GM23338 (cell line): ENCODE results near the gene OLFML1. TPM values are rescaled to one million over a fixed set of nuclear protein-coding genes. Genes with fewer than 3 reads are reported as not detected.

Source experiments
- ATAC-seq: fragments of 200-7000 bp; cut with Tn5 transposase; 3 replicates; pipeline ENCODE4 v1.9.1; 2020
- DNase-seq: peaks from one replicate; pipeline ENCODE4 v3.0.0-alpha.2; 2015; ENCODE audit warnings: low spot score
- H2AFZ ChIP-seq: fragments of 200-600 bp; sonication (generic); 2 replicates; pipeline ENCODE4 v1.8.0; 2016; ENCODE audit warnings: antibody characterized with exemption, mild to moderate bottlenecking, moderate library complexity
- H3F3A ChIP-seq: fragments of 200-600 bp; sonication (generic); replicated peaks from 2 replicates; pipeline ENCODE4 v1.8.0; 2017; ENCODE audit warnings: antibody characterized with exemption, mixed run types, low read depth
- H3K27ac ChIP-seq: fragments of 200-600 bp; sonication (generic); 2 replicates; pipeline ENCODE4 v1.6.1; 2016; ENCODE audit warnings: low read depth
- H3K27me3 ChIP-seq: fragments of 200-600 bp; sonication (generic); 2 replicates; pipeline ENCODE4 v1.8.0; 2016; ENCODE audit warnings: mild to moderate bottlenecking, mixed run types, moderate library complexity; ENCODE audit not compliant: insufficient read depth
- H3K36me3 ChIP-seq: fragments of 200-600 bp; sonication (generic); 2 replicates; pipeline ENCODE4 v1.8.0; 2016; ENCODE audit warnings: mild to moderate bottlenecking; ENCODE audit not compliant: insufficient read depth
- H3K4me1 ChIP-seq: fragments of 200-600 bp; sonication (generic); 2 replicates; pipeline ENCODE4 v1.8.0; 2016; ENCODE audit warnings: mild to moderate bottlenecking, moderate library complexity; ENCODE audit not compliant: insufficient read depth
- H3K4me2 ChIP-seq: fragments of 200-600 bp; sonication (generic); 2 replicates; pipeline ENCODE4 v1.7.1; 2017; ENCODE audit warnings: mixed run types
- H3K4me3 ChIP-seq: fragments of 200-600 bp; sonication (generic); 2 replicates; pipeline ENCODE4 v1.6.1; 2016; ENCODE audit warnings: mixed run types
- H3K79me2 ChIP-seq: fragments of 200-600 bp; sonication (generic); replicated peaks from 2 replicates; pipeline ENCODE4 v1.8.0; 2017; ENCODE audit warnings: mild to moderate bottlenecking; ENCODE audit not compliant: insufficient read depth
- H3K9me2 ChIP-seq: fragments of 200-600 bp; sonication (generic); 2 replicates; pipeline ENCODE4 v1.8.0; 2017; ENCODE audit not compliant: insufficient read depth
- H4K20me1 ChIP-seq: fragments of 200-600 bp; sonication (generic); replicated peaks from 2 replicates; pipeline ENCODE4 v1.8.0; 2017; ENCODE audit warnings: mild to moderate bottlenecking; ENCODE audit not compliant: insufficient read depth
- H3K27ac Mint-ChIP-seq: 2 replicates; pipeline ENCODE4 v1.8.0; 2020; ENCODE audit warnings: inconsistent platforms, mild to moderate bottlenecking, moderate library complexity, mixed read lengths
- H3K27me3 Mint-ChIP-seq: 3 replicates; pipeline ENCODE4 v1.8.0; 2022; ENCODE audit warnings: low read depth, mild to moderate bottlenecking, moderate library complexity, mixed read lengths, inconsistent platforms; ENCODE audit not compliant: insufficient read depth, poor library complexity
- H3K36me3 Mint-ChIP-seq: 3 replicates; pipeline ENCODE4 v1.8.0; 2021; ENCODE audit warnings: low read depth, mild to moderate bottlenecking, inconsistent platforms, moderate library complexity, mixed read lengths
- H3K4me1 Mint-ChIP-seq: 3 replicates; pipeline ENCODE4 v1.8.0; 2020; ENCODE audit warnings: mild to moderate bottlenecking, inconsistent platforms, mixed read lengths
- H3K4me3 Mint-ChIP-seq: 3 replicates; pipeline ENCODE4 v1.8.0; 2021; ENCODE audit warnings: moderate library complexity, mild to moderate bottlenecking, inconsistent platforms, mixed read lengths
- H3K9me3 Mint-ChIP-seq: 3 replicates; pipeline ENCODE4 v1.8.0; 2020; ENCODE audit warnings: moderate library complexity, mild to moderate bottlenecking, inconsistent platforms, mixed read lengths
- CREB1 ChIP-seq: fragments of 250-450 bp; sonication (Bioruptor Pico); IDR thresholded peaks from 2 replicates; pipeline ENCODE4 v1.5.0; 2020; ENCODE audit warnings: low read depth, mild to moderate bottlenecking, moderate library complexity
- EZH2 ChIP-seq: fragments of 200-600 bp; sonication (generic); IDR thresholded peaks from one replicate; pipeline ENCODE4 v1.8.0; 2017; ENCODE audit warnings: antibody characterized with exemption, mild to moderate bottlenecking, low read depth; ENCODE audit not compliant: unreplicated experiment
- EZH2phosphoT487 ChIP-seq: fragments of 200-600 bp; sonication (generic); IDR thresholded peaks from one replicate; pipeline ENCODE4 v1.8.1; 2018; ENCODE audit warnings: antibody characterized with exemption; ENCODE audit not compliant: unreplicated experiment
- JUNB ChIP-seq: IDR thresholded peaks from one replicate; pipeline ENCODE4 v1.6.1; 2016; ENCODE audit warnings: antibody characterized with exemption; ENCODE audit not compliant: unreplicated experiment
- NANOG ChIP-seq: IDR thresholded peaks from 2 replicates; pipeline ENCODE4 v1.6.1; 2016; ENCODE audit warnings: antibody characterized with exemption, borderline replicate concordance
- POLR2AphosphoS5 ChIP-seq: IDR thresholded peaks from 2 replicates; pipeline ENCODE4 v1.6.1; 2016; ENCODE audit warnings: antibody characterized with exemption, low read depth
- STAT1 ChIP-seq: IDR thresholded peaks from one replicate; pipeline ENCODE4 v1.6.1; 2016; ENCODE audit warnings: antibody characterized with exemption; ENCODE audit not compliant: unreplicated experiment
- ZNF114 ChIP-seq: fragments of 250-450 bp; sonication (Bioruptor Pico); IDR thresholded peaks from 2 replicates; pipeline ENCODE4 v1.5.0; 2020; ENCODE audit warnings: mild to moderate bottlenecking, moderate library complexity
- ZNF331 ChIP-seq: fragments of 250-450 bp; sonication (Bioruptor Pico); IDR thresholded peaks from 2 replicates; pipeline ENCODE4 v1.5.0; 2020; ENCODE audit warnings: low read depth, mild to moderate bottlenecking, moderate library complexity
- polyA plus RNA-seq: library from polyadenylated mRNA; unstranded; fragments of >200 nt; fragmentation: Nextera tagmentation; extraction: Ambion mirVana; gene quantifications from 2 replicates; pipeline ENCODE4 v1.2.1, GENCODE V29; 2016
- total RNA-seq: library from RNA; depleted of rRNA; stranded (reverse); fragments of >200 nt; shearing (Covaris generic); gene quantifications from 2 replicates; pipeline ENCODE4 v1.2.3, GENCODE V29; 2014
- TF ChIP-seq, protein P1 (sequence below), 2 experiments: fragments of 200-600 bp in 1 of 2; sonication (generic) in 1 of 2; conservative IDR thresholded peaks; 2 replicates each; pipeline versions ENCODE4 v1.5.1 to v1.6.1; 2016 to 2017; ENCODE audit warnings: antibody characterized with exemption in 2 of 2, low read depth in 2 of 2, mild to moderate bottlenecking in 2 of 2, moderate library complexity in 1 of 2
- TF ChIP-seq, protein P2 (sequence below): fragments of 250-450 bp; sonication (Bioruptor Pico); IDR thresholded peaks from 2 replicates; pipeline ENCODE4 v1.5.0; 2020; ENCODE audit warnings: mild to moderate bottlenecking, moderate library complexity
- TF ChIP-seq, protein P3 (sequence below): IDR thresholded peaks from one replicate; pipeline ENCODE4 v1.6.1; 2018; ENCODE audit warnings: antibody characterized with exemption; ENCODE audit not compliant: unreplicated experiment
- TF ChIP-seq, protein P4 (sequence below): IDR thresholded peaks from 2 replicates; pipeline ENCODE4 v1.6.1; 2016; ENCODE audit warnings: antibody characterized with exemption

OLFML1 gene
- total and polyA plus RNA-seq, 2 experiments from 2014 or later, result 0.21 TPM; not detected in 1

DNA sequence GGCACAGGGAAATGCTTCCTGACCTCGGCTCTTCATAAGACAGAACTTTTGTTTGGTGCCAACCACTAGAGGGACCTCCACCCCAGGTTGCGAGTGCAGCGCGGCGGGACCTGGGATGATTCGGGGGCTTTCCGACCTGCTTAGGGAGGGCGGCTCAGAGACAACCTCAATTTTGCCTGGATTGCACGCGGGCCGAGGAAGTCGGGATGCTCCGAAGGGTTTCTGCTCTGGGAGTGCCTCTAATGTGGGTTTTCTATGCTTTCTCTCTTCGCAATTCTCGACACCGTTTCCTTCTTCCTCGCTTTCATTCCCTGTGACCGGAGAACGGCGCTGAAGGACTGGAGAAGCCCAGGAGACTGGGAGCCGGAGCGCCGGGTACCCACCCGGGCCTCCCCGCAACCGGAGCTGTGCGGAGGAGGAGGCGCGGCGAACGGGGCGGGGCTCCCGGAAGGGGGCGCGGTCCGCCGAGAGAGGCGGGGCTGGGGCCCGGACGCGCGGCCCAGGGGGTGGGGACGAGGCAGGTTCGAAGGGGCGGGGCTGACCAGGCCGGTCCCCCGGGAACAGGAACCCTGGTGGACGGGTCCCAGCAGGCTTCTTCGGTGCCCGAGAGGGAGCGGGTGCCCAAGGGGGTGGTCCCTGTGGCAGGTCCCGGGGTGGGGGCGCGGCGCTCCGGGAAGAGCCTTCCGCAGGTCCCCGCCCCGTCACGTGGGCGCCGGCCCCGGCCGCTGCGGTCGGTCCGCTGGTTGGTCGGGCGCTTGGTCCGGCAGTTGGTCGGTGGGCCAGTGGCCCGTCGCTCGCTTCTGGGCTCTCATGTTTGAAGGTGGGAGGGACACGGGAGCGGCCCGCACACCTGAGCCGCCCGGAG lies 28.2 kb downstream of the OLFML1 start, which contains the start of gene PPFIBP2:
Gene PPFIBP2, plus strand, starts transcription at position 766 of the 865 bp plus-strand sequence. CDS start 35,477 bp downstream, outside the sequence.
- Histone ChIP-seq H3K79me2 (no peaks in the 10 kb centered on the region), H3K27me3 (peaks cover 23% of the 10 kb centered on the region), H3K9me2 (no peaks in the 10 kb centered on the region), H3K4me3 (peak within 1 kb of the TSS; percentile 86), H3K36me3 (no peaks in the 10 kb centered on the region), H2AFZ (peak within 1 kb of the TSS; percentile 99), H4K20me1 (no peaks in the 10 kb centered on the region), H3K4me1 (peaks cover 30% of the 10 kb centered on the region; the same call in 1 of the 2 replicates), H3K4me2 (peak within 1 kb of the TSS; percentile 93), H3K27ac (peak within 1 kb of the TSS; percentile 80; the same call in 1 of the 2 replicates), H3F3A (peaks cover 11% of the 10 kb centered on the region; the same call in 1 of the 2 replicates)
- Mint-ChIP-seq H3K4me1 (peaks cover 28% of the 10 kb centered on the region), H3K27ac (peak within 1 kb of the TSS; percentile 83; the same call in 1 of the 2 replicates), H3K9me3 (no peaks in the 10 kb centered on the region; the same call in 2 of the 3 replicates), H3K4me3 (peak within 1 kb of the TSS; percentile 85), H3K27me3 (peaks cover 13% of the 10 kb centered on the region), H3K36me3 (no peaks in the 10 kb centered on the region)
- peak; percentile 86 for ATAC-seq
- TF ChIP-seq ZNF331 (CRISPR knock-in tag), result no peak
- no peak for TF ChIP-seq CREB1 (CRISPR knock-in tag)
- TF ChIP-seq EZH2phosphoT487, result no peak
- TF ChIP-seq, protein P1, sequence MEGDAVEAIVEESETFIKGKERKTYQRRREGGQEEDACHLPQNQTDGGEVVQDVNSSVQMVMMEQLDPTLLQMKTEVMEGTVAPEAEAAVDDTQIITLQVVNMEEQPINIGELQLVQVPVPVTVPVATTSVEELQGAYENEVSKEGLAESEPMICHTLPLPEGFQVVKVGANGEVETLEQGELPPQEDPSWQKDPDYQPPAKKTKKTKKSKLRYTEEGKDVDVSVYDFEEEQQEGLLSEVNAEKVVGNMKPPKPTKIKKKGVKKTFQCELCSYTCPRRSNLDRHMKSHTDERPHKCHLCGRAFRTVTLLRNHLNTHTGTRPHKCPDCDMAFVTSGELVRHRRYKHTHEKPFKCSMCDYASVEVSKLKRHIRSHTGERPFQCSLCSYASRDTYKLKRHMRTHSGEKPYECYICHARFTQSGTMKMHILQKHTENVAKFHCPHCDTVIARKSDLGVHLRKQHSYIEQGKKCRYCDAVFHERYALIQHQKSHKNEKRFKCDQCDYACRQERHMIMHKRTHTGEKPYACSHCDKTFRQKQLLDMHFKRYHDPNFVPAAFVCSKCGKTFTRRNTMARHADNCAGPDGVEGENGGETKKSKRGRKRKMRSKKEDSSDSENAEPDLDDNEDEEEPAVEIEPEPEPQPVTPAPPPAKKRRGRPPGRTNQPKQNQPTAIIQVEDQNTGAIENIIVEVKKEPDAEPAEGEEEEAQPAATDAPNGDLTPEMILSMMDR (conservative IDR thresholded peaks at IDR 0.05; ENCODE audit: low read depth in 2 of 2), result peak; percentile 66 to 73
- no peak for TF ChIP-seq EZH2
- TF ChIP-seq, protein P2, sequence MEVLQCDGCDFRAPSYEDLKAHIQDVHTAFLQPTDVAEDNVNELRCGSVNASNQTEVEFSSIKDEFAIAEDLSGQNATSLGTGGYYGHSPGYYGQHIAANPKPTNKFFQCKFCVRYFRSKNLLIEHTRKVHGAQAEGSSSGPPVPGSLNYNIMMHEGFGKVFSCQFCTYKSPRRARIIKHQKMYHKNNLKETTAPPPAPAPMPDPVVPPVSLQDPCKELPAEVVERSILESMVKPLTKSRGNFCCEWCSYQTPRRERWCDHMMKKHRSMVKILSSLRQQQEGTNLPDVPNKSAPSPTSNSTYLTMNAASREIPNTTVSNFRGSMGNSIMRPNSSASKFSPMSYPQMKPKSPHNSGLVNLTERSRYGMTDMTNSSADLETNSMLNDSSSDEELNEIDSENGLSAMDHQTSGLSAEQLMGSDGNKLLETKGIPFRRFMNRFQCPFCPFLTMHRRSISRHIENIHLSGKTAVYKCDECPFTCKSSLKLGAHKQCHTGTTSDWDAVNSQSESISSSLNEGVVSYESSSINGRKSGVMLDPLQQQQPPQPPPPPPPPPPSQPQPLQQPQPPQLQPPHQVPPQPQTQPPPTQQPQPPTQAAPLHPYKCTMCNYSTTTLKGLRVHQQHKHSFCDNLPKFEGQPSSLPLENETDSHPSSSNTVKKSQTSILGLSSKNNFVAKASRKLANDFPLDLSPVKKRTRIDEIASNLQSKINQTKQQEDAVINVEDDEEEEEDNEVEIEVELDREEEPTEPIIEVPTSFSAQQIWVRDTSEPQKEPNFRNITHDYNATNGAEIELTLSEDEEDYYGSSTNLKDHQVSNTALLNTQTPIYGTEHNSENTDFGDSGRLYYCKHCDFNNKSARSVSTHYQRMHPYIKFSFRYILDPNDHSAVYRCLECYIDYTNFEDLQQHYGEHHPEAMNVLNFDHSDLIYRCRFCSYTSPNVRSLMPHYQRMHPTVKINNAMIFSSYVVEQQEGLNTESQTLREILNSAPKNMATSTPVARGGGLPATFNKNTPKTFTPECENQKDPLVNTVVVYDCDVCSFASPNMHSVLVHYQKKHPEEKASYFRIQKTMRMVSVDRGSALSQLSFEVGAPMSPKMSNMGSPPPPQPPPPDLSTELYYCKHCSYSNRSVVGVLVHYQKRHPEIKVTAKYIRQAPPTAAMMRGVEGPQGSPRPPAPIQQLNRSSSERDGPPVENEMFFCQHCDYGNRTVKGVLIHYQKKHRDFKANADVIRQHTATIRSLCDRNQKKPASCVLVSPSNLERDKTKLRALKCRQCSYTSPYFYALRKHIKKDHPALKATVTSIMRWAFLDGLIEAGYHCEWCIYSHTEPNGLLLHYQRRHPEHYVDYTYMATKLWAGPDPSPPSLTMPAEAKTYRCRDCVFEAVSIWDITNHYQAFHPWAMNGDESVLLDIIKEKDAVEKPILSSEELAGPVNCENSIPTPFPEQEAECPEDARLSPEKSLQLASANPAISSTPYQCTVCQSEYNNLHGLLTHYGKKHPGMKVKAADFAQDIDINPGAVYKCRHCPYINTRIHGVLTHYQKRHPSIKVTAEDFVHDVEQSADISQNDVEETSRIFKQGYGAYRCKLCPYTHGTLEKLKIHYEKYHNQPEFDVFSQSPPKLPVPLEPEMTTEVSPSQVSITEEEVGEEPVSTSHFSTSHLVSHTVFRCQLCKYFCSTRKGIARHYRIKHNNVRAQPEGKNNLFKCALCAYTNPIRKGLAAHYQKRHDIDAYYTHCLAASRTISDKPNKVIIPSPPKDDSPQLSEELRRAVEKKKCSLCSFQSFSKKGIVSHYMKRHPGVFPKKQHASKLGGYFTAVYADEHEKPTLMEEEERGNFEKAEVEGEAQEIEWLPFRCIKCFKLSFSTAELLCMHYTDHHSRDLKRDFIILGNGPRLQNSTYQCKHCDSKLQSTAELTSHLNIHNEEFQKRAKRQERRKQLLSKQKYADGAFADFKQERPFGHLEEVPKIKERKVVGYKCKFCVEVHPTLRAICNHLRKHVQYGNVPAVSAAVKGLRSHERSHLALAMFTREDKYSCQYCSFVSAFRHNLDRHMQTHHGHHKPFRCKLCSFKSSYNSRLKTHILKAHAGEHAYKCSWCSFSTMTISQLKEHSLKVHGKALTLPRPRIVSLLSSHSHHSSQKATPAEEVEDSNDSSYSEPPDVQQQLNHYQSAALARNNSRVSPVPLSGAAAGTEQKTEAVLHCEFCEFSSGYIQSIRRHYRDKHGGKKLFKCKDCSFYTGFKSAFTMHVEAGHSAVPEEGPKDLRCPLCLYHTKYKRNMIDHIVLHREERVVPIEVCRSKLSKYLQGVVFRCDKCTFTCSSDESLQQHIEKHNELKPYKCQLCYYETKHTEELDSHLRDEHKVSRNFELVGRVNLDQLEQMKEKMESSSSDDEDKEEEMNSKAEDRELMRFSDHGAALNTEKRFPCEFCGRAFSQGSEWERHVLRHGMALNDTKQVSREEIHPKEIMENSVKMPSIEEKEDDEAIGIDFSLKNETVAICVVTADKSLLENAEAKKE (CRISPR knock-in tag), result no peak
- TF ChIP-seq, protein P3, sequence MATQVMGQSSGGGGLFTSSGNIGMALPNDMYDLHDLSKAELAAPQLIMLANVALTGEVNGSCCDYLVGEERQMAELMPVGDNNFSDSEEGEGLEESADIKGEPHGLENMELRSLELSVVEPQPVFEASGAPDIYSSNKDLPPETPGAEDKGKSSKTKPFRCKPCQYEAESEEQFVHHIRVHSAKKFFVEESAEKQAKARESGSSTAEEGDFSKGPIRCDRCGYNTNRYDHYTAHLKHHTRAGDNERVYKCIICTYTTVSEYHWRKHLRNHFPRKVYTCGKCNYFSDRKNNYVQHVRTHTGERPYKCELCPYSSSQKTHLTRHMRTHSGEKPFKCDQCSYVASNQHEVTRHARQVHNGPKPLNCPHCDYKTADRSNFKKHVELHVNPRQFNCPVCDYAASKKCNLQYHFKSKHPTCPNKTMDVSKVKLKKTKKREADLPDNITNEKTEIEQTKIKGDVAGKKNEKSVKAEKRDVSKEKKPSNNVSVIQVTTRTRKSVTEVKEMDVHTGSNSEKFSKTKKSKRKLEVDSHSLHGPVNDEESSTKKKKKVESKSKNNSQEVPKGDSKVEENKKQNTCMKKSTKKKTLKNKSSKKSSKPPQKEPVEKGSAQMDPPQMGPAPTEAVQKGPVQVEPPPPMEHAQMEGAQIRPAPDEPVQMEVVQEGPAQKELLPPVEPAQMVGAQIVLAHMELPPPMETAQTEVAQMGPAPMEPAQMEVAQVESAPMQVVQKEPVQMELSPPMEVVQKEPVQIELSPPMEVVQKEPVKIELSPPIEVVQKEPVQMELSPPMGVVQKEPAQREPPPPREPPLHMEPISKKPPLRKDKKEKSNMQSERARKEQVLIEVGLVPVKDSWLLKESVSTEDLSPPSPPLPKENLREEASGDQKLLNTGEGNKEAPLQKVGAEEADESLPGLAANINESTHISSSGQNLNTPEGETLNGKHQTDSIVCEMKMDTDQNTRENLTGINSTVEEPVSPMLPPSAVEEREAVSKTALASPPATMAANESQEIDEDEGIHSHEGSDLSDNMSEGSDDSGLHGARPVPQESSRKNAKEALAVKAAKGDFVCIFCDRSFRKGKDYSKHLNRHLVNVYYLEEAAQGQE, result no peak
- TF ChIP-seq, protein P4, sequence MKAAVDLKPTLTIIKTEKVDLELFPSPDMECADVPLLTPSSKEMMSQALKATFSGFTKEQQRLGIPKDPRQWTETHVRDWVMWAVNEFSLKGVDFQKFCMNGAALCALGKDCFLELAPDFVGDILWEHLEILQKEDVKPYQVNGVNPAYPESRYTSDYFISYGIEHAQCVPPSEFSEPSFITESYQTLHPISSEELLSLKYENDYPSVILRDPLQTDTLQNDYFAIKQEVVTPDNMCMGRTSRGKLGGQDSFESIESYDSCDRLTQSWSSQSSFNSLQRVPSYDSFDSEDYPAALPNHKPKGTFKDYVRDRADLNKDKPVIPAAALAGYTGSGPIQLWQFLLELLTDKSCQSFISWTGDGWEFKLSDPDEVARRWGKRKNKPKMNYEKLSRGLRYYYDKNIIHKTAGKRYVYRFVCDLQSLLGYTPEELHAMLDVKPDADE, result no peak
- peak; percentile 23; the same call in 1 of the 2 replicates for TF ChIP-seq POLR2AphosphoS5
- TF ChIP-seq STAT1, result no peak
- TF ChIP-seq NANOG, result no peak
- TF ChIP-seq JUNB, result no peak
- TF ChIP-seq ZNF114 (CRISPR knock-in tag), result no peak
- peak; percentile 89 for DNase-seq
